ENCODE data around the gene SDCCAG8.

The SDCCAG8 gene

DNA sequence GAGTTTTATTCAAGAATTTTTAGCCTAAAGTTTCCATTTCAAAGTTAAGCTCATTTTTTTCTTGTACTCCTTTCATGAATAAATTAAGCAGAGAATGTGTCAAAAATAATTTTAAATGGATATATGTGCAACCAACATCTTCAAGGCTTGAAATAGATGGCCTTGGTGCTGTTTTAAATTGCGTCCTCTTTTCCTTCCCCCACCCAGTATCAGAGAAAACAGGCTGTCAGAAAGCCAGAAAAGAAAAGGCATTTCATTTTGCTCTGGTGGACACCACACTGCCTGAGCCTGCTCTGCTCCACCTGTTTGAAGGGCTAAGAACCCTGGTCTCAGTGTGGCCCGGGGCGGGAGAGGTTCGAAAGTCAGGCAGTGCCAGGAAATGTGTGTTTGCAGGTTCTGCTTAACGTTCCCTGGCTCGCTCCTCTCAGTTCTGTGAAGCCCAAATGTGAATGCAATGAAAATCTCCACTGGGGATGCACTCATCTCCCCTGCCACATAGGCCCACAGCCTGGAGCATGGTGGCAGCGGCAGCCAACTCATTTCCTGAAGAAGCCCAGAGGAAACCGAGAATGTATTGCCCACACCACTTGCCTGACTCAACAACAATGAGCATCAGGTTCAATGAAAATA, 134.4 kb downstream of the SDCCAG8 start:
- DNase-seq (ENCODE audit: low read depth in 3 of 3), result peak in 1 of 3 donors; percentile 3

DNA sequence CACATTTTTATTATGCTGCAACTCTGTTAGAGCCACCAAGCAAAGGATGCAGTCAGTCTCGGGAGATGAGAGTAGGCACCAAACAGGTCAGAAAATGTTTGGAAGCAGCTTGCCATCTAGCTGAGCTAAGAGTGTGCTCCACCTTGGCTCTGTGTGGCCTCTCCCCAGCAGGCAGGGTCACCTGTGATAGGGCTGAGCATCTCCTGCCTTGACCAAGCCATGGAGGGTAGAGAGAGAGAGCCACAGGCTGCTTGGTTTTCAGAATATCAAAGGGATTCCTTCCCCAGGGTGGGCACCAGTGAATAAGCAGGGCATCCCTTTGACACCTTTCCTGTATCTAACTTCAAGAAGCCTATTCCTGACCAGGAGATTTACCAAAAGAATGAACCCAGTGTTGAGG, 135.5 kb downstream of the SDCCAG8 start:
- DNase-seq (ENCODE audit: low read depth in 3 of 3), result no peak

DNA sequence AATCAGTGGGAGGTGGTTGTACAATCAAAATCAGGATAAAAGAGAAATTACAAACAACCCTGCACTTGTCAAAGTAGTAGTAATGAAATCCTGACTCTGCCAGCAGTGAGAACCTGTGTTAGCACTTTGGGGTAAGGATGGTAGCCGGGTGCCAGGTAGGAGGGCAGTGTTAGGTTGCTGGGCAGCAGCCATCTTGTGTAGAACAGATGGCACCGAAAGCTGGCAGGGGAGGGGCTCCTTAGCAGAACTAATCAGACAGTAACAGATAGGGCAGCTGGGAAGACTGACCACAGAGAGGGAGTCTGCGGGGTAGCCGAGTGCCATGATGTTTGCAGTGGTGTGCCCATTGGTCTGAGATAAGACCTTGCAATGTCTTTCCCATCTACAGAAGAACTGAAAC, 137.3 kb downstream of the SDCCAG8 start:
- DNase-seq (ENCODE audit: low read depth in 3 of 3), result no peak

DNA sequence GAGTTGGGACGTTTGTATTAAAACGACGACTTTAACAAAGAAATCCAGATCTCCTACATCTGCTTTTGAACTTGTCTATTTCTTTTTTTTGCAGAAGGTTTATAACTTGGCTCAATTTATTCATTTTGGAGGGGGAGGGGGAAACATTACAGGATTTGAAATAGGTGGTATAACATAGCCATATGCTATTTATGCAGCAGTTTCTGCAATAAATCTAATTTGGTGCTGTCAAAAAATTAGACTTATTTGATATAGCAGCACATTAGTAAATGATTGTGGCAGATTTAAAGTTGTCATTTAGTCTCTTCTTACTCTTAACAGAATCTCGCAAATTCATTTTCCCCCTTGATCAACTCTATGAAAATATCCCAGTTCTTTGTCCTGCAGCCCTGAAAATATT, 138.2 kb downstream of the SDCCAG8 start:
- no peak for DNase-seq (ENCODE audit: low read depth in 3 of 3)

DNA sequence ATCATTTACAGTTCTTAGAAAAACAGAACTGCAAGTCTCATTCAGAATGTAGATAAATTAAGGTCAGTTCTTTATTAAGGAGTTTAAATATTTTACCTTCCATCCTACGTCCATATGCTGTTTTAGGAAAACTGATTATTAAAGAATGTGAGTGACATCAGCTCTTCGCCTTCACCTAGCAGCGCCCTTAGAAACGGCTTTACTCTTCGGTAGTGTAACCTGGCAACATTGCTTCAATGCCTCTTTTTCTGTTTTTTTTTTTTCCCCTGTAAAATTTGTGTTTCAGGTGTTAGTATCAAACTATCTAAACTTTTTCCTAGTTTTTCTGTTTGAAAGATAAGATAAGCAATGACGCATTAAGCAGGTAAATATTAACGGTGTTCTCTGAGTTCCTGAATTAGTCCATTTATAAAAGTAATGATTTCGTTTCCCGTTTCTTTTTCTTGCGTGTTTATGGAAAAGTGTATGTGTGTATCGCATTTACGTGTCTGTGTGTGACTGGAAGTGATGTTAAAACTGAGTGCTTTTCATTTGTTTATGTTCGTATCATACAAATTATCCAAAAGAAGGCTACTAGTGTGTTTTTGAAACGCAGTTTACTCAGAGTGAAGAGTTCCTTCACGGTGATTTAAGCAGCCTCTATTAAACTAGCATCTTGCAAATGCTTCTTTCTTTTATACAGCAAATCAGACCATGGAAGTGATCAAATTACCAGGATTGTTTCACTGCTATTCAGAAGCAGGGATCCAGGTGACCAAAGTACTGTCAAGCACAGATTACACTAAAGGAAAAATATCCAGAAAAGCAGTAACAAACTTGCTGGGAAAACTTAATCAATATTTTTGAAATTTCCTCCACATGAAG, 139.0 kb downstream of the SDCCAG8 start:
- DNase-seq (ENCODE audit: low read depth in 3 of 3), result no peak

DNA sequence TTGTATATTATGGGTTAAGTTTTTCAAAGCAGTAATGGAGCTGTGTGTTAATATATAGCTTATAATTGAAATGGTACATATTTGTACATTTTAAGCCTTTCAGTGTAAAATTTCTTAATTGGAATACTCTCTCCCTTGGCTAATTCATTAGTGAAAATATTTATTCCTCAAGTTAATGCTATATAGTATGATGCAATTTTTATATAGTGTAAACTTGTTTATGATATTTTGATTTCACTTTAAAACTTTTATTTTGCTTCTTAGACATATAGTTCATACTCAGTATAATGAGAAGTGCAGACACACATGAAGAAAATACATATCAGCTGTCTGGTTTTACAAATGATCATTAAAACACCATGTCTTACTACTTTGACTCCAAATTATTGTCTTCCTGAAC, 140.6 kb downstream of the SDCCAG8 start:
- no peak for DNase-seq (ENCODE audit: low read depth in 3 of 3)

DNA sequence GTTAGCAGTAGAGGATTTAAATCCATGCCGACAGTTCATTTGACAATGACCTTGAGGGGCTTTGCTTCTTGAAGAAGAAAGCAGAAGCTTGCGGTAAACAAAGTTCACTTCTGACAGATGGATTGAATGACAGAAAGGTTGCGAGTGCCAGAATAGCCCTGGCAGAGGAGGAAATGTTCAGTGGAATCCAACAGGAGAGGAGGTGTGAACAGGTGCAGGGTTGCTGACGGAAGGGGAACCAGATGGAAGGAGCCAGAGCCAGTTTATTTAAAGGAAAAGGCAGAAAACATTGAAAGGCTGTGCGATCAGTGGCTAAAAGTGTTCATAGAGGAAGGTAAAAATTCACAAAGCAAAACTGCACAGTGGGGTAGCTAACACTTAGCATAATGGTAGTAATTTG, 141.0 kb downstream of the SDCCAG8 start:
- DNase-seq (ENCODE audit: low read depth in 3 of 3), result no peak

DNA sequence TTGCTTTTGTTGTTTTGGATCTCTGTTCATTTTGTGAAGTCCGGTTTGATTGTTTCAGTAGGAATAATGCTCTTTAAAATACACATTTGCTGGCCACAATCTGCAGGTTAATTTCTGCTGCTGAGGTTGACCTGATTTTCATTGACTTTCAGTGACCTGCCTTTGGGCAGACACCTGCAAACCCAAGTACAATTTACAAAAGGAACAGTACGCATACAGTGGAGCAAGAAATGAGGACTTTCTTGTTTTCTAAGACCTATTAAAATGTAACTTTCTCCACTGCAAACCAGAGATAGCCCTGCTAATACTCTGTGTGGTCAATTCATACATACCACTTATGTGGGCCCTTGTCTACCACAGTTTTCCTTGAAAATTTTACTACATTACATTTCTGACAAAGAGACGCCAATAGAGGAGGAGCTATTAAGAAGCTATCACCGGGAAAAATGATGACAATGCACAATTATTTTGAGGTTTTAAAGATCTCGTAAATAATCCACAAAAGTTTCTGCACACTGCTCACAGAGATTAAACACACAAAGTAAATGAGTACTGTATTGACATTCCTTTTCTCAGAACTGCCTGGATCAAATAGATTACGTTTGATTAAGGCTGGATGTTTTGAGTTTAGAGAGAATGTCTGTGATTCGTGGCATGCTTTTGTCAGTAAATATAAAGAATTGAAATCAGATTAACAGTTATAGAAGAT, 141.9 kb downstream of the SDCCAG8 start:
- no peak for DNase-seq (ENCODE audit: low read depth in 3 of 3)

DNA sequence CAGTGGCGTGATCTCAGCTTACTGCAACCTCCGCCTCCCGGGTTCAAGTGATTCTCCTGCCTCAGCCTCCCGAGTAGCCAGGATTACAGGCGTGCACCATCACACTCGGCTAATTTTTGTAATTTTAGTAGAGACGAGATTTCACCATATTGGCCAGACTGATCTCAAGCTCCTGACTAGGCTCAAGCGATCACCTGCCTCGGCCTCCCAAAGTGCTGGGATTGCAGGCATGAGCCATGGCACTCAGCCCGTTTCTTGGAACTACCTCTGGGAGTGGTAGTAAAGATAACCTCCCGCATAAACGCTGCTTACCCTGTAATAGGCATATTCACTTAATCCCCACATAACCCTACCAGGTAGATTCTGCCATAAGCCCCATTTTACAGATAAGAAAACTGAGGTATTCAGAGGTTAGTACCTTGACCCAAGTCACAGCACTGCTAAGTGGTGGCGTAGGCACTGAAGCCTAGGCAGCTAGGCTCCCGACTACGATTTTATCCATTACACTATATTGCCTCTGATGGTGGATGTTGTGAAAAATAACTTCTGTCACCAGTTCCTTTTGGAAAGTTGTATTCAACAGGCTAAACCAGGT, 143.8 kb downstream of the SDCCAG8 start:
- DNase-seq (ENCODE audit: low read depth in 3 of 3), result no peak

DNA sequence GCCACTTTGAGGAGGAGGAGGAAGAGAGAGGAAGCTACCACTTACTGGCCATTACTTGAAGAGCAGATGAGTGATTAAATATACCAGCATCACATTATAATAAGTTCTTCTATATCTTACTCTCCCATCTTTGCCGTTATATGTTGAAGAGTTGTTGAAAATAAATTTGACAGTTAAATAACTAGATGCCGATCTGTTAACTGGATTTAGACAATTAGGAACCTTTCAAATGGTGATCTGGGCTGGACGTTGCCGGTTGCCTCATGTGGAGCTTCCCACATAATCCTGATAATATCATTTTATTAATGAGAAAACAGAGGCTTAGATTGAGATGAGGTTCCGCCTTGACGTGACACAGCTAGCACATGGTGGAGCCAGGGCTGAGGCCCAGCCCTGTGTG, 147.0 kb downstream of the SDCCAG8 start:
- DNase-seq (ENCODE audit: low read depth in 3 of 3), result no peak

DNA sequence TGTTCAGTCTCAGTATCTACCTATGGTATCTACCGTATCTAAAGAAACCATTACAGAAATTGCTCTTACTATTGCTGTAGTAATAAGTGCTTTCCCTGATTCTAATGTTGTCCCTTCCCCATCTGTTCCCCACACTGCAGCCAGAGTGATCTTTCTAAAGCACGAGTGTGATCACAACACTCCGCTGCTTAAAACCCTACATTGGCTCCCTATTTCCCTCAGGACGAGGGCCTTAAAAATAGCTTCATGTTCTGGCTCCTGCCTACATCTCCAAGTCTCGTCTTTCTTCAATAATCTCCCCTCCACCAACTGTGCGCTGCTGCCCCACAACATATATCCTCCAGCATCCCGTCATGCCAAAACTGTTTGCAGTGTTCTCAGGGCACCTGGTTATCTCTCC, 150.6 kb downstream of the SDCCAG8 start:
- no peak for DNase-seq (ENCODE audit: low read depth in 3 of 3)

DNA sequence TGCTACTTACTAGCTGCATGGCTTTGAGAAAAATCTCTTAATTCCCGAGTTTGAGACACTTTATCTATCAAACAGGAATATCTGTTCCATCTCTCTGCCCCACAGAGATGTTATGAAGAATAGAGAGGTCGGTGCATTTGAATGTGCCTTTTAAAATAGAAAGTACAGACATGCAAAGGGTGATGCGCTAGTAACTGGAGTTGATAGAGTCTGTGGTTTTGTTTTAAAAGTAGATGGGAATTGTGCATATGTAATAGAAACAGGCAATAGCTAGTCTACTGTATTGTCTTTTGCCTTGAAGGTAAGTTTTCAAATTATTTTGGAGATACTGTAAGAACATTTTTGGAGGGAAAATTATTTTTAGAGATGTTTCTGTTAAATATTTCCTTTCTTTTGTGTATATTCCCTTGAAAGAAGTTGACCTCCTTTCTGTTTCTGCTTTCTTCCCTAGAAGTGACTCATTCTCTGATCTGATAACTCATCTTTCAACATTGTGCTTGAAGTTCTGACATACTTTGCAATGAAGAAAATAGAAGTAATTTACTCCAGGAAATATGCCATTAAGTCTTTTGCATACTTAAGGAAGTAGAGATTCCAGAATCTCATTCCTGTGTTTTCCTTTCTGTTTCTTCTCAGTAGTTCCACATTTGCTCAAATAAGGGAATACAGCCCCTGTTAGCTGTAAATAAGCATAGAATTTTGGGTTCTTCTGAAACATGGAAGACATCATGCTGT, 151.6 kb downstream of the SDCCAG8 start:
- DNase-seq (ENCODE audit: low read depth in 3 of 3), result no peak

DNA sequence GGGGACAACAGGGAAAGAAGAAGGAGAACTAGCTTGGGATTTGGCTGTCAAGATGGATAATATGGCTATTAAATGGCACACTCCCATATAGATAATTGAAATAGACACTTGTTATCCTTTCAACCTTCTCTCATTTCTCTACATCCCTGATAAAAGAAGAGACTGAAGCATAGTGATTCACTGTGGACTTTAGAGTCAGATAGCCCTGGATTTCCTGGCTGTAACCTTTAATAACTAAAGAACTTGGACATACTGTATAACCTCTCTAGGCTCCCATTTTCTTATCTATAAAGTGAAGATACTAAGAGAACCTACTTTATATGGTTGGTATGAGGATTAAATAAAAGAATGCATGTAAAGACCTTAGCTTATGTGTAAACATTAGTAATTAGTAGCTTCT, 152.6 kb downstream of the SDCCAG8 start:
- no peak for DNase-seq (ENCODE audit: low read depth in 3 of 3)

DNA sequence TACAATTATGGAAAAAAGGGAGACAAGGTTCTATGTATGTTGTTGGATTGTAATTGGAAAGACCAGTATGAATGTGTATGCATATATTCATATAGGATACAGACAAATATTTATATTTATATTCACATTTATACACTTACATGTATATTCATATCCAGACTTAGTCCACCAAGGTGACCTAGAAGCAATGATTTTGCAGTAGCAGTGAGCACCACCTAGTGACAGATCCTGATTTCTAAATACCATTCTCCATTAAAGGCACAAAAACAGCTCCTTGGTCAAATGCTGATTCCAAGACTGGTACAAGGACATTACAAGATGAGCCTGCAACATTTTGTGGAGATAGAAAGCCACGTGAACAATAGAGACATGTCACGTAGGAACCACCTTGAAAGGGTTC, 153.4 kb downstream of the SDCCAG8 start:
- no peak for DNase-seq (ENCODE audit: low read depth in 3 of 3)

DNA sequence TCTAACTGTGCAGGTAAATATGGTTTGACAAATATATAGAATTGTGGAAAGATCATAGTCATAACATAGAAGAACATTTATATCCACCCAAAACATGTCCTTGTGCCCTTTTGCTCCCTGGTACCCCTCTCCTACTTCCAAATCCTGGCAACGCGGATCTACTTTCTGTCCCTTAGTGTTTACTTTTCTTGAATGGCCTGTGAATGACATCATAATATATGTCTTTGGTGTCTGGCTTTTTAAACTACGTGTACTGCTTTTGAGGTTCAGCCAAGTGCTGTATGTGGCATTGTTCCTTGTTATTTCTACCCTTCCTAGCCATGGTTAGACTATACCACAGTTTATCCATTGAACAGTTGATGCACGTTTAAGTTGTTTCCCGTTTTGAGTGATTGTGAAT, 155.6 kb downstream of the SDCCAG8 start:
- DNase-seq (ENCODE audit: low read depth in 3 of 3), result no peak

DNA sequence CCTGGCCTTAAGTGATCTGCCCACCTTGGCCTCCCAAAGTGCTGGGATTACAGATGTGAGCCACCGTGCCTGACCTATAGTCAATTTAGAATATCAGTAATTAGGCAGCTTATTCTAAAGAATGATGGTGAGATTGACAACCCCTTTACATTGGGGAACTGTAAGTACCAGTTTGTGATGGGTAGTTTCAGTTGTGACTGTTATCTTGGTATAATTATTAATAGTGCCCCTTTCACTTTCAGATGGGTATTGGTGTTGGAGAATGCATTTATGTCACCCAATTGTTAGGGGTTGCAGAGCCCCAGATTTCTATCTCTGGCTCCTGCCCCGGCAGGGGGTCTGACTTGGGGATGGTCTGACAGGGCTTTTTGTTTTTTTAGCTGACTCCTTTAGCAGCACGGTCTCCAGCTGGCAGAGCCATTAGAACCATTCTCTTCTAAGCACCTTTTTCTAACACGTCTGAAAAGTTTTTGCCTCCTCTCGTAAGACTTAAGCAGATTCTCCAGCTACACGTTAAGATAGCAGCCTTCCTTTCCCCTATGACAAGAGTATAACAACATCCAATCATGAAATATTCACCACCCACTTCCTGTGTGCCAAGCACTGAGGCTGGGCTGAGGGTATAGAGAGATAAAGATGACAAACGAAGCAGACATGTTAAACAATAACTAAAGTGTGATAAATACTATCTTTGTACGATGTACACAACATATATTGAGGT, 157.8 kb downstream of the SDCCAG8 start:
- DNase-seq (ENCODE audit: low read depth in 3 of 3), result no peak

DNA sequence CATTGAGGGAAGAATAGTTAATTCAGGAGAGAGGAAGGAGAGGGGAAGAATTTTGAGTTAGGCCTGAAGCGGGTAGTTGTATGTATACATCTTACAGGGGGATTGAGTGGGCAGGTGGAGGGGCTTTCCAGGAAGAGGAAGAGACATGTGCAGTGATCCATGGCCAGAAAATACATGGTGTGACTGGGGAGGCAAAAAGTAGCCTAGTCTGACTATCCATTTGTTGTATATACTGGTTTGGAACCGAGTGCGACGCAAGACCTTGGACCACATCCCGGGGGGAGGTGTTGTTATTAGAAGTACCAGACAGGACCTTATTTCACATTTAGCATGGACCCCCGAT, 158.3 kb downstream of the SDCCAG8 start:
- no peak for DNase-seq (ENCODE audit: low read depth in 3 of 3)

DNA sequence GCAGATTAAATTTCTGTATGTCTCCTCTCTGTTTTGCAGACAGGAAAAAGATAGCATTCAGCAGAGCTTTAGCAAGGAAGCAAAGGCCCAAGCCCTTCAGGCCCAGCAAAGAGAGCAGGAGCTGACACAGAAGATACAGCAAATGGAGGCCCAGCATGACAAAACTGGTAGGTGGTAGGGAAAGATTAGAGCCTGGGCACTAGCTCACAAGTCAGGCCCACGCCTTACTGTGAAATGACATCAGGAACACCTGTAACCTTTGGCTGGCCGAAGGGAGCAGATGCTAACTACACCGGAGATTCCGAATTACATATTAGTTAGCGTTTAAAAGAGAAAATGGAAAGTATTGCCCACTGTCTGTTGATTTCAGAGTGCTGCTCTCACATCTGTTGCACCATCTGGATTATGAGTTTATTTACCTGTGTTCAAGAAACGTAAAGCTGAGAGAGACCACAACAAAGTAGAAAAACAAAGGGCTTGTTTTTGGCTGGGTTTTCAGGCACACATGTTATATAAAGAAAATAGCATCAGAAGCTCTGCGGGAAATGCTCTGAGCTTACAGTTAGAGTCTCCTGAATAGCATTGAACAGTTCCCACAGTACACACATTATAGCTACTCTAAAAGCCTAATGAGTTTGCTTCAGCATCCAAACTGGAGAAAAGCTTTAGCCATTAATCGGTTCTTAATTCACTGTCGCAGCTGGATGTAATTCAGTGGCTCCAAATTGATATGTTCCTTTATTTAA, 160.0 kb downstream of the SDCCAG8 start:
- no peak for DNase-seq (ENCODE audit: low read depth in 3 of 3)

DNA sequence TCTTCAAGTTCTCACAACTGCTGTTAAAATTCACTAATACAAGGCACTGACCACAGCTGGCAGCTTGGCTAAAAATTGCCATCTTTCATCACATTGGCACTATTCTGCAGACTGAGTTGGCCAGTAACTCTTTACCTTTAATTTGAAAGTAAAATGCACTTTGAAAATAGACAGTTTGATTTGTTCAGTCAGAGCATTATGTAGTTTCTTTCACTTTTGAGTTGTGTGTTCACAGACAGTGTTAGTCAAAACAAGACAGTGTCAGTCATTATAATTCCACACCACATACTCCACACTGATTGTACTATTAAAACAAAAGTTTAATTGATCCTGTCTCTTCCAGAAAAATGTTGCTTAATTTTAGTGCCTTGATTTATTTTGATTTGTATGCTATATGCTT, 160.7 kb downstream of the SDCCAG8 start:
- no peak for DNase-seq (ENCODE audit: low read depth in 3 of 3)
